Muscle of leg (tissue), 11 donors: Measurements from ENCODE around the gene SCT. TPM values are rescaled to one million over a fixed set of nuclear protein-coding genes. Genes with fewer than 3 reads are reported as not detected.

Experiments used
- DNase-seq: peaks from one replicate; pipeline ENCODE4 v3.0.0; 2013
- H3K27ac ChIP-seq: one replicate; pipeline ENCODE4 v1.5.1; 2013; ENCODE audit warnings: mild to moderate bottlenecking, low read length, control low read depth
- H3K27me3 ChIP-seq: one replicate; pipeline ENCODE4 v1.6.1; 2013; ENCODE audit warnings: low read length; ENCODE audit not compliant: control insufficient read depth, insufficient read depth
- H3K36me3 ChIP-seq: one replicate; pipeline ENCODE4 v1.6.1; 2013; ENCODE audit warnings: low read length; ENCODE audit not compliant: control insufficient read depth, insufficient read depth
- H3K4me1 ChIP-seq: one replicate; pipeline ENCODE4 v1.6.1; 2013; ENCODE audit warnings: low read length; ENCODE audit not compliant: control insufficient read depth, insufficient read depth
- H3K4me3 ChIP-seq: one replicate; pipeline ENCODE4 v1.5.1; 2013; ENCODE audit warnings: low read length, control low read depth
- H3K9me3 ChIP-seq: replicated peaks from 2 replicates; pipeline ENCODE4 v1.6.1; 2013; ENCODE audit warnings: low read depth, low read length; ENCODE audit not compliant: control insufficient read depth
- WGBS: methylation state at CpG from one replicate; pipeline ENCODE4 v1.1.5; 2013; ENCODE audit warnings: missing lambda C conversion rate; ENCODE audit not compliant: insufficient coverage; 5-methylcytosine and 5-hydroxymethylcytosine counted together
- polyA plus RNA-seq, 8 donors: library from polyadenylated mRNA; unstranded; fragments of 120-200 nt; gene quantifications; one replicate each; pipeline versions ENCODE4 v1.2.1 to v1.2.3, GENCODE V29; 2013; ENCODE audit warnings: inconsistent platforms in 1 of 8, low replicate concordance in 1 of 8; ENCODE audit not compliant: insufficient read length in 8 of 8, insufficient read depth in 1 of 8
- total RNA-seq: library from RNA; stranded (reverse); fragments of 120-200 nt; gene quantifications from one replicate; pipeline ENCODE4 v1.2.4, GENCODE V29; 2013

SCT gene
- total and polyA plus RNA-seq, 9 donors, result 37.0 to 126 (median 63.6) TPM

DNA sequence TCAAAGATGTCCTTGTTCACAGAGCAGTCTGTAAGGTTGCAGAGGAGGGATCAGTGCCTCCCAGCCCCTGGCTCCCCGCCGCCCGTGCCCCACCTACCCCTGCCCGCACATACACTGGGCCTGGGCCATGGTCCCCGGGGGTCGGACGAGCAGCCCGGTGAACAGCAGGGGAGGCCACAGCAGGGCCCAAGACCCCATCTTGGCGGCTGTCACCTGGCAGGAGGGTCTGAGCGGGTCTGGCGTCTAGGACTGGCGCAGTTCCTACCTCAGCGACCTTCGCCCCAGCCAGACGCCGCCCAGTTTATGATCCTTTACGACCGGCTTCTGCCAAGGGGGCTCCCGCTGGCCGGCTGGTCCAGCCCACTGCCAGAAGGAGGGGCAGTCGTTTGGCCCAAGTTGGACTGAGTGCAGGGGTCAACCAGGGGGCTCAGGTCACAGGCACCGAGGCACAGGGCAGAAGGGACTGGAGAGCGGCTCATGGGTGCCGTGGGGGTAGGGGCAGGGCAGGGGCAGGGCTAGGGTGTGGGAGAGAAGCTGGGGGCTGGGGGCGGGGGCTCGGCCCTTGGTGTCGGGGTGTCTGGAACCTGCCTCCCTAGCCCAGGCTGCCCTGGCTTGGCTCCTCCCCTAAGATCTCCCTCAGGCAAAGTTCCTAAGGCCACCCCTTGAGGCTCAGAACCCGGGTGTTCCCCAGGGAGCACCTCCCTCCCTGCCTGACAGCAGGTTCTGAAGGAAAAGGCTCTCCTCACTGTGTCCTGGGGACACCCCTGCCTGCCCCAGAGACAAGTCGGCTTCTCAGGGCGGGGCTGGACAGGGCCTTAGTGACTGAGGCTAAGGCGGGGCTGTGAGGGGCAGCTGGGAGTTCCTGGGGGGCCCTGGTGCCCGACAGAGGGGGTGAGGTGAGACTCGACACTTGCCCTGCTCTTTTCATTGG, 2.0 kb downstream of the SCT start, which contains the start of gene CDHR5:
TSS of gene CDHR5 (minus strand) at position 251 of the 931 bp plus-strand sequence. CDS start at position 198, 53 bp downstream.
- Histone ChIP-seq H3K4me1 (peaks cover 28% of the 10 kb centered on the region), H3K9me3 (no peaks in the 10 kb centered on the region), H3K27ac (peak within 1 kb of the TSS; percentile 51), H3K36me3 (peaks cover 4% of the 10 kb centered on the region), H3K4me3 (peak within 1 kb of the TSS; percentile 39), H3K27me3 (peaks cover 53% of the 10 kb centered on the region)
- 28% methylated on average over 30 of the region's 33 CpGs for WGBS
- no peak for DNase-seq

GRCh38 chr11:623999-624704, 2.8 kb downstream of the SCT start:
- WGBS, result 58% methylated on average over 19 of the region's 25 CpGs
- H3K9me3 ChIP-seq, result no peaks in the 10 kb centered on the region
- no peak overlapping the region for H3K27ac ChIP-seq
- H3K4me1 ChIP-seq, result peaks cover 26% of the 10 kb centered on the region
- H3K36me3 ChIP-seq, result peaks cover 10% of the 10 kb centered on the region
- peaks cover 51% of the 10 kb centered on the region for H3K27me3 ChIP-seq
- no peak for DNase-seq
- H3K4me3 ChIP-seq, result no peak overlapping the region

DNA sequence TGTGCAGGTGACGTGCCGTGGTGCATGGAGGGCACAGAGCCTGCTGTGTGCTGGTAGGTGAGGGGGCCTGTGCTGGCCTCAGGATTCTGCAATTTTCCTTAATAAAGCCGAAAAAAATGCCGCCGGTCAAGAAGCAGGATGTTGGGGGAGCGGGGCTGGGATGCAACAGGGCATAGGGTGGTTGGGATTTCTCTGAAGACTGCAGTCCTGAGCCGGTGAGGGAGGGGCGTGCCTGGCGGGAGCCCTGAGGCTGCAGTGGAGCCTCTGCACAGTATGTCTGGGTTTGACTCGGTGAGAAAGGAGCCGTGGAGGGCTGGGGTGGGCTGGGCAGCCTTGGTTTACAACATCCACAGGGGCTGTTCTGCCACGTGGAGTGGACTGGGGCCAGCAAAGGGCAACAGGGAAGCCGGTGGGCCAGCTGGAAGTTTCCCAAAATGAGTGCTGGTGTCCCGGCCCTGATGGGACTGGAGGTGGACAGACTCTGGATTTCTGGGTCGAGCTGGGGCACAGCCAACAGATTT, 3.6 kb downstream of the SCT start:
- H3K4me1 ChIP-seq, result peaks cover 19% of the 10 kb centered on the region
- WGBS, result 53% methylated on average over 15 of the region's 15 CpGs
- no peak overlapping the region for H3K4me3 ChIP-seq
- H3K9me3 ChIP-seq, result no peaks in the 10 kb centered on the region
- no peak overlapping the region for H3K27ac ChIP-seq
- peaks cover 48% of the 10 kb centered on the region for H3K27me3 ChIP-seq
- no peak for DNase-seq
- H3K36me3 ChIP-seq, result peaks cover 11% of the 10 kb centered on the region

DNA sequence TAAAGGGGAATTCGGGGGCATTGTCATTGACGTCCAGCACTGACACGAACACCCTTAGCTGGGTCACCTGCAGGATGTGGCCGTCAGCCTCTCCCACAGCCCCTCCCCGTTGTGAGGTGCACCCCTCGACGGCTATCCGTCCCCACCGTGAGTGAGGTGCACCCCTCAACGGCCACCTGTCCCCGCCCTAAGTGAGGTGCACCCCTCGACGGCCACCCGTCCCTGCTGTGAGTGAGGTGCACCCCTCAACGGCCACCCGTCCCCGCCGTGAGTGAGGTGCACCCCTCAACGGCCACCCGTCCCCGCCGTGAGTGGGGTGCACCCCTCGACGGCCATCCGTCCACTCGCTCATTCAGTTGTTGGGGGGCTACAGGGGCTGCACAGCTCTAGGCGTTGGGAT, 5.1 kb downstream of the SCT start:
- H3K36me3 ChIP-seq, result peaks cover 13% of the 10 kb centered on the region
- H3K4me3 ChIP-seq, result no peak overlapping the region
- no peaks in the 10 kb centered on the region for H3K9me3 ChIP-seq
- H3K27me3 ChIP-seq, result peaks cover 36% of the 10 kb centered on the region
- DNase-seq, result no peak
- H3K27ac ChIP-seq, result no peak overlapping the region
- WGBS, result 86% methylated on average over 27 of the region's 27 CpGs
- H3K4me1 ChIP-seq, result peaks cover 15% of the 10 kb centered on the region

DNA sequence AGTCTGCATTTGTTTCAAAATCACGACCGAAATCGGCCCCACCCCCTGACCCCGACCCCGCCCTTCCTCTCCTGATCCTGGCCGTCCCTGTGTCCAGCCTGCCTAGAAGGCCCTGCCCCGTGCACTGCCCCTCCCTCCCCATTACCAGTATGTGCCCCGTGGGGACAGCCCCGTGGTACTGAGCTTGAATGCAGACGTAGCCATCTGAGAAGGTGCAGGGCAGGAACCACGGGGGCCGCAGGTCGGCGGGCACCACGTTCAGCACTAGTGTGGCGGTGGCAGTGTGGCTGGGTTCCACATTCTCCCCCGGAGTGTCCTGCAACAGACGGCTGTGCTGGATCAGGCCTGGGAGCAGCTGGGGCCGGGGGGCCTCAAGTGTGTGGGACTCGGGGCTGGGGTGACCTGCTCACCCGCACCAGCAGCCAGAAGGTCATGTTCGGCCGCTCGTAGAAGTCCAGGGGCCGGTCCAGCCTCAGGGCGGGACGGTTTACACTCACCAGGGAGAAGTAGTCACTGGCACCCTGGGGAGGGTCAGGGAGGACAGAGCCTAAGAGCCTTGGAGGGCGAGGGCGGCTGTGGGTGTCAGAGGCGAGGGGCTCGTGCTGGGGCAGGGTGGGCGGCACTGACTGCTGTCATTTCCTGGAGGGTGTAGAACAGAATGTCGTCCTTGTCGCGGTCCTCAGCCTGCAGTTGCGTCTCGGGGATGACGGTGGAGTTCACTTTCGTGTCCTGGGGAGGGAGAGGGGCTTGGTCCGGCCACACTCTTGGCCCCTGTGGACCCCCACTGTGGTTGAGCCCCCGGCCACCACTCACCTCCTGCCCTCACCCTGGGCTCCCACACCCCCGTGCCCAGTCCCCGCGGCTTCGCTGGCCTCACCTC, 5.8 kb downstream of the SCT start:
- no peak for DNase-seq
- 68% methylated on average over 32 of the region's 45 CpGs for WGBS
- H3K4me3 ChIP-seq, result no peak overlapping the region
- no peak overlapping the region for H3K27ac ChIP-seq
- H3K36me3 ChIP-seq, result peaks cover 13% of the 10 kb centered on the region
- H3K9me3 ChIP-seq, result no peaks in the 10 kb centered on the region
- peaks cover 30% of the 10 kb centered on the region for H3K27me3 ChIP-seq
- peaks cover 18% of the 10 kb centered on the region for H3K4me1 ChIP-seq

- no peak overlapping the region for H3K27ac ChIP-seq
- 97% methylated on average over 13 of the region's 13 CpGs for WGBS
Observed at GRCh38 chr11:620201-620600, 6.8 kb downstream of the SCT start.

GRCh38 chr11:619628-620050, 7.3 kb downstream of the SCT start:
- peaks cover 15% of the 10 kb centered on the region for H3K27me3 ChIP-seq
- H3K4me1 ChIP-seq, result peaks cover 17% of the 10 kb centered on the region
- no peak for DNase-seq
- no peaks in the 10 kb centered on the region for H3K9me3 ChIP-seq
- peaks cover 15% of the 10 kb centered on the region for H3K36me3 ChIP-seq
- no peak overlapping the region for H3K4me3 ChIP-seq
- 89% methylated on average over 17 of the region's 22 CpGs for whole genome bisulfite sequencing
- no peak overlapping the region for H3K27ac ChIP-seq

More at GRCh38 chr11:620201-620600, 6.8 kb downstream of the SCT start:
- H3K9me3 ChIP-seq, result no peaks in the 10 kb centered on the region
- H3K4me1 ChIP-seq, result peaks cover 17% of the 10 kb centered on the region
- peaks cover 20% of the 10 kb centered on the region for H3K27me3 ChIP-seq
- peaks cover 13% of the 10 kb centered on the region for H3K36me3 ChIP-seq
- no peak for DNase-seq
- no peak overlapping the region for H3K4me3 ChIP-seq

- 91% methylated on average over 11 of the region's 24 CpGs for WGBS
- H3K27ac ChIP-seq, result no peak overlapping the region
- no peak for DNase-seq
- no peak overlapping the region for H3K4me3 ChIP-seq
- no peaks in the 10 kb centered on the region for H3K9me3 ChIP-seq
- H3K27me3 ChIP-seq, result peaks cover 9% of the 10 kb centered on the region
- H3K36me3 ChIP-seq, result peaks cover 21% of the 10 kb centered on the region
- peaks cover 19% of the 10 kb centered on the region for H3K4me1 ChIP-seq
Observed at GRCh38 chr11:618856-619627, 7.9 kb downstream of the SCT start.
